GM23338 (cell line): Measurements from ENCODE around the gene USP3.

Source experiments
- EZH2 ChIP-seq: fragments of 200-600 bp; sonication (generic); IDR thresholded peaks from one replicate; pipeline ENCODE4 v1.8.0; 2017; ENCODE audit warnings: antibody characterized with exemption, mild to moderate bottlenecking, low read depth; ENCODE audit not compliant: unreplicated experiment
- TF ChIP-seq, protein P1 (sequence below), 2 experiments: fragments of 200-600 bp in 1 of 2; sonication (generic) in 1 of 2; conservative IDR thresholded peaks; 2 replicates each; pipeline versions ENCODE4 v1.5.1 to v1.6.1; 2016 to 2017; ENCODE audit warnings: antibody characterized with exemption in 2 of 2, low read depth in 2 of 2, mild to moderate bottlenecking in 2 of 2, moderate library complexity in 1 of 2

GRCh38 chr15:63504247-63504978 is at the start of gene USP3:
- peak; percentile 61 for TF ChIP-seq EZH2
- TF ChIP-seq, protein P1, sequence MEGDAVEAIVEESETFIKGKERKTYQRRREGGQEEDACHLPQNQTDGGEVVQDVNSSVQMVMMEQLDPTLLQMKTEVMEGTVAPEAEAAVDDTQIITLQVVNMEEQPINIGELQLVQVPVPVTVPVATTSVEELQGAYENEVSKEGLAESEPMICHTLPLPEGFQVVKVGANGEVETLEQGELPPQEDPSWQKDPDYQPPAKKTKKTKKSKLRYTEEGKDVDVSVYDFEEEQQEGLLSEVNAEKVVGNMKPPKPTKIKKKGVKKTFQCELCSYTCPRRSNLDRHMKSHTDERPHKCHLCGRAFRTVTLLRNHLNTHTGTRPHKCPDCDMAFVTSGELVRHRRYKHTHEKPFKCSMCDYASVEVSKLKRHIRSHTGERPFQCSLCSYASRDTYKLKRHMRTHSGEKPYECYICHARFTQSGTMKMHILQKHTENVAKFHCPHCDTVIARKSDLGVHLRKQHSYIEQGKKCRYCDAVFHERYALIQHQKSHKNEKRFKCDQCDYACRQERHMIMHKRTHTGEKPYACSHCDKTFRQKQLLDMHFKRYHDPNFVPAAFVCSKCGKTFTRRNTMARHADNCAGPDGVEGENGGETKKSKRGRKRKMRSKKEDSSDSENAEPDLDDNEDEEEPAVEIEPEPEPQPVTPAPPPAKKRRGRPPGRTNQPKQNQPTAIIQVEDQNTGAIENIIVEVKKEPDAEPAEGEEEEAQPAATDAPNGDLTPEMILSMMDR (conservative IDR thresholded peaks at IDR 0.05; ENCODE audit: low read depth in 2 of 2), result no peak
